GM20000 (cell line): ENCODE results near the gene SLCO2B1.

Source experiments
- DNase-seq: peaks from one replicate; pipeline ENCODE4 v3.0.0; 2012; ENCODE audit warnings: low spot score
- TF ChIP-seq, protein P1 (sequence below): IDR thresholded peaks from 2 replicates; pipeline ENCODE4 v1.5.1; 2012; ENCODE audit warnings: mild to moderate bottlenecking, control low read depth; ENCODE audit errors: extremely low read depth, missing control alignments

Gene SLCO2B1

DNA sequence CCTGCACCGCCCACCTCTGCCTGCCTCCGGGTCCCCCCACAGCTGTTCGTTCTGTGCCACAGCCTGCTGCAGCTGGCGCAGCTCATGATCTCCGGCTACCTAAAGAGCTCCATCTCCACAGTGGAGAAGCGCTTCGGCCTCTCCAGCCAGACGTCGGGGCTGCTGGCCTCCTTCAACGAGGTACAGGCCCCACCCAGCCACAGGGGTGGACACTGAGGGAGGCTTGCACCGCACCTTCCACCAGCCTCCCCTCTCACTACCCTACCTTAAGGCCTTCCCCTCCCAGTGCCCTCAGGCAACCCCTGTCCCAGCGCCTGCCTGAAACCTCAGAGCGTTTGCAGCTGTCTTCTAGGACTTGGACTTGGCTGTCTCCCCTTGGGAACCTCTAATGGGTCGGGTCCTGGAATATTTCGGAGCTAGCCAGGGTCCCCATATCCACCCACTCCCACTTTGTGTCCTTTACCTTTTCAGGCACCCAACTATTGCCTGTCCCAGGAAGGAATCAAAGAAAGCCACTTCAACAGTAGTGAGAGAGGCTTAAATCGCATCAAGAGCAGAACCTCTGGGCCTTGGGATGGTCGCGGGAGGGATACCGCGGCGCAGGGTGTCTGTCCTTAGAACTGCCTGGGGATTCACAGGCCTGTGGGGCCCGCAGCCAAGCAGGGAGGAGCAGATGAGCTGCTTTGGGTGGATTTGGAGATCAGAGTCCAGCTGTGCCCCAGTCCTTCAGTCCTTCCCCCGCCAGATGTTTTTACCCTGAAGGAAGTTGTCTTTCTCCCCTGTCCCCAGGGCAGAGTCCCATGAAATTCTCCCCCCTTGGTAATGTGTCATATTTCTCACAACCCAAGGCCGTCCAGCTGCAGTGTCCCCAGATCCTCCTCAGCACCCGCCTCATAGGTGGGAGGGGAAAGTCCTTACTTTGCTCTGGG is 13.3 kb downstream of the SLCO2B1 start:
- DNase-seq: no peak
- TF ChIP-seq, protein P1, sequence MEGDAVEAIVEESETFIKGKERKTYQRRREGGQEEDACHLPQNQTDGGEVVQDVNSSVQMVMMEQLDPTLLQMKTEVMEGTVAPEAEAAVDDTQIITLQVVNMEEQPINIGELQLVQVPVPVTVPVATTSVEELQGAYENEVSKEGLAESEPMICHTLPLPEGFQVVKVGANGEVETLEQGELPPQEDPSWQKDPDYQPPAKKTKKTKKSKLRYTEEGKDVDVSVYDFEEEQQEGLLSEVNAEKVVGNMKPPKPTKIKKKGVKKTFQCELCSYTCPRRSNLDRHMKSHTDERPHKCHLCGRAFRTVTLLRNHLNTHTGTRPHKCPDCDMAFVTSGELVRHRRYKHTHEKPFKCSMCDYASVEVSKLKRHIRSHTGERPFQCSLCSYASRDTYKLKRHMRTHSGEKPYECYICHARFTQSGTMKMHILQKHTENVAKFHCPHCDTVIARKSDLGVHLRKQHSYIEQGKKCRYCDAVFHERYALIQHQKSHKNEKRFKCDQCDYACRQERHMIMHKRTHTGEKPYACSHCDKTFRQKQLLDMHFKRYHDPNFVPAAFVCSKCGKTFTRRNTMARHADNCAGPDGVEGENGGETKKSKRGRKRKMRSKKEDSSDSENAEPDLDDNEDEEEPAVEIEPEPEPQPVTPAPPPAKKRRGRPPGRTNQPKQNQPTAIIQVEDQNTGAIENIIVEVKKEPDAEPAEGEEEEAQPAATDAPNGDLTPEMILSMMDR: no peak

DNA sequence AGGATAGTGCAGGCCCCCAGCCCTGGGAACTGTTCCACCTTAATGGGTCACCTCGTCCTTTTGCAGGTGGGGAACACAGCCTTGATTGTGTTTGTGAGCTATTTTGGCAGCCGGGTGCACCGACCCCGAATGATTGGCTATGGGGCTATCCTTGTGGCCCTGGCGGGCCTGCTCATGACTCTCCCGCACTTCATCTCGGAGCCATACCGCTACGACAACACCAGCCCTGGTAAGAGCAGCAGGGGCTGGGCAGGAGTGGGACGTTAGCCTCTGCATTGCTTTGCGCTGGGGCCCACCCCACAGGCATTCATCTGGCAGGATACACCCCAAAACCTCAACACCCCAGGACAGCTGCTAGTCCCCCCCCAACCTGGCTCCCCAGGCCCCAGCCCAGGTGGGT is 14.8 kb downstream of the SLCO2B1 start:
- TF ChIP-seq, protein P1: no peak
- no peak for DNase-seq

DNA sequence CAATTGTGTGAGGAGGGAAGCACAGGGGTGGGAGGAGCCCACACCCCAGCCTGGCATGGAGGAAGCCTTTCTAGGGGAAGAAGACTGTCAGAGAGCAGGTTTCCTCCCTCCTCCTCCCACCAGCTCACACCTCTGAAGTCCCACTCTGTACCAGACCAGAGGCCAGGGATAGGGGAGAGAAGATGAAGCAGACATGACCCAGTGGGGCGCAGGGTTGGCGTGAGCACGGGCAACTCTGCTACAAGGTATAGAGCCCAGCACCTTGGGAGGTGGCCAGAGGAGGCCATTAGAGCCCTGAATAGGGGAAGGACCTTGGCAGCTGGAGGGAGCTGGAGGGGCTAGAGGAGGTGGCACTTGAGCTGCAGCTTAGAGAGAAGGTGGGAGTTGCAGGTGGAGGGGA is 15.9 kb downstream of the SLCO2B1 start:
- DNase-seq: no peak
- TF ChIP-seq, protein P1: no peak

DNA sequence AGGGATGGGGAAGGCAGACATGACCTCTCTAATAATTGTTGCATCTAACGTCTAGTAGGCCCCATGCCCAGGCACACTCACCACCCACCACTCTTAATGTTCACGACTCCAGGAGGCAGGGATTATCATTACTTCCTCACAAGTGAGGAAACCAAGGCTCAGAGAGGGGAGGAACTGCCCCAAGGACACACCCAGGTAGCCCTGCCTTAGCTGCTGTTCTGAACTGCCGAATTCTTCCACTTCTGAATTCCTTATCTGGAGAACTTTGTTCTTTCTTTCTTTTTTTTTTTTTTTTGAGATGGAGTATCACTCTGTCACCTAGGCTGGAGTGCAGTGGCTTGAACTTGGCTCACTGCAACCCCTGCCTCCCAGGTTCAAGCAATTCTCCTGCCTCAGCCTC is 16.7 kb downstream of the SLCO2B1 start:
- TF ChIP-seq, protein P1: no peak

DNA sequence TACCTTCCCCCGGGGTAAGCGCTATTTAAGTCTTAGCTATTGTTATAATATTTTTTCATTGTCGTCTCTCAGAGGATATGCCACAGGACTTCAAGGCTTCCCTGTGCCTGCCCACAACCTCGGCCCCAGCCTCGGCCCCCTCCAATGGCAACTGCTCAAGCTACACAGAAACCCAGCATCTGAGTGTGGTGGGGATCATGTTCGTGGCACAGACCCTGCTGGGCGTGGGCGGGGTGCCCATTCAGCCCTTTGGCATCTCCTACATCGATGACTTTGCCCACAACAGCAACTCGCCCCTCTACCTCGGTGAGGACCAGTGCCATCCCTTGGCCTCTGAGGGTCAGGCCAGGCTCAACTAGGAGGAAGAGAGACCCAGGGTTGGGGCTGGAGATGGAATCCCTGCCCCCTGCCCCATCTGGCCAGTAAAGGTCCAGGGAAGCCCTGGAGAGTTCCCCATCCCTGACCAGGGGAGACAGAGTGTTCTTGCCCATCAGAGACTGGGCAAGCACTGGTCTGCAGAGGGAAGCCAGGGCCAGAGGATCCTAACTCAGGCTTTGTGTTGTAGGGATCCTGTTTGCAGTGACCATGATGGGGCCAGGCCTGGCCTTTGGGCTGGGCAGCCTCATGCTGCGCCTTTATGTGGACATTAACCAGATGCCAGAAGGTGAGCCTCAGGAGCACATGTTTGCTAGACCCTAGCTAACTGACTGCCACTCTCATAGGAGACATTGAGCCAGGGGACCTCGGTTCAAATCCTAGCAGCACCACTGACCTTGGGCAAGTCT is 18.4 kb downstream of the SLCO2B1 start:
- DNase-seq: no peak
- TF ChIP-seq, protein P1: no peak

More for the DNA sequence above, 16.7 kb downstream of the SLCO2B1 start:
- no peak for DNase-seq

DNA sequence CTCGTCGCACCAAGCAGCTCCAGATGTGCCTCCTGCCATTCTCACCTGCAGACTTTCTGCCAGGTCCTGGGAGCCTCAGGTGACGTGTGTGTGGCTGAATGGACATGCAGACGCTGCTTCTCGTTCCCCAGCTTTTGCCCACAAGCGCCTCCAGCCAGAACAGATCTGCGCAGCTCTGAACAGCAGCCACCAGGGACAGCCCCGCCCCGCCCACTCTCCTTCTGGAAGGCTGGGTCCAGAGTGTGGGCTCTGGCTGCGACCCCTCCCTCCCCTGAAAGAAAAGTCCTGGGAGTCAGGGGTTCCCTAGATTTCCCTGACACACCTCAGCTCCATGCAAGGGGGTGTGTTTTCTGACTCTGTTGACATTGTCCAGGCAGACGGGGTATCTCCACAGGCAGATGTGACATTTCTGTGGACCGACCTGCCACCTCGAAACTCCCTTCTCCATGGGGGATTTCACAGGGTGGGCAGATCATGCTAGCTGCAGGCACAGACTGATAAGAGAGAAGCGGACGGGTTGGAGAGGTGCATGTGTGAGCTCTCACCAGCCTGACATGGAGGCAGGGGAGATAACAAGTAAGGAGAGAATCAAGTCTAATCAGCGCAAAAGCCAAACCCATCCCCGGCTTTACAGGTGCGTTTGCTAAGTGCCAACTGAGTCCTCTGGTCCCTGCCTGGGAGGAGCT is 19.8 kb downstream of the SLCO2B1 start:
- no peak for DNase-seq
- TF ChIP-seq, protein P1: no peak

DNA sequence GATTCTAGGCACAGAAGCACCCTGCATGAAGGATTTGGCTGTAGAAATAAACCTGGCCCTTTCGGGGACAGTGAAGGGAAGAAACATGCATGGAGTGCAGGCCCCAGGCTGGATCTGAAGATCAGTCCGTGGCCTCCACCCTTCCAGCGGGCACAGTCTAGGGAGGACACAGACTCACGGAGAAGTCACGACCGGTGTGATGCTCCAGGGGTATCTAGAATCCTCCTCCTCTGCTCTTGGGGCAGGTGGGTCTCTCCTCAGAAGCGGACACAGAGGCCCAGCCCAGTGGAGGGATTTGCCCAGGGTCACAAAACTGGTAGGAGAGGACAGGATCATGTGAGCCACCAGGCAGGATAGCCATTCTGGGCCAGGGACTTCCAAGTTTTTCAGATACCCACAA is 22.4 kb downstream of the SLCO2B1 start:
- TF ChIP-seq, protein P1: no peak
- DNase-seq: no peak
